Effector memory CD8-positive, alpha-beta T cell (primary cell): ENCODE measurements around the gene RPL7A.

ENCODE experiments used
- ATAC-seq: fragments of 150-1000 bp; cut with Tn5 transposase; replicated peaks from 2 replicates; pipeline ENCODE4 v1.10.0; 2021; ENCODE audit warnings: mild to moderate bottlenecking, moderate library complexity
- DNase-seq, 3 experiments: peaks; one replicate each; pipeline ENCODE4 v3.0.0; 2021
- H3K27ac Mint-ChIP-seq, 2 donors: one replicate each; pipeline ENCODE4 v1.8.0; 2022; ENCODE audit warnings: mild to moderate bottlenecking in 2 of 2, mixed read lengths in 2 of 2, moderate library complexity in 2 of 2
- H3K27me3 Mint-ChIP-seq, 2 donors: one replicate each; pipeline ENCODE4 v1.8.0; 2022; ENCODE audit warnings: mixed read lengths in 2 of 2
- H3K36me3 Mint-ChIP-seq: one replicate; pipeline ENCODE4 v1.8.0; 2022; ENCODE audit warnings: mild to moderate bottlenecking, moderate library complexity, mixed read lengths; ENCODE audit not compliant: insufficient read depth
- H3K4me1 Mint-ChIP-seq, 2 donors: one replicate each; pipeline ENCODE4 v1.8.0; 2022; ENCODE audit warnings: low read depth in 2 of 2, mixed read lengths in 2 of 2
- H3K4me3 Mint-ChIP-seq, 2 donors: one replicate each; pipeline ENCODE4 v1.8.0; 2022; ENCODE audit warnings: mild to moderate bottlenecking in 2 of 2, mixed read lengths in 2 of 2, moderate library complexity in 2 of 2
- H3K9me3 Mint-ChIP-seq, 2 donors: one replicate each; pipeline ENCODE4 v1.8.0; 2022; ENCODE audit warnings: mixed read lengths in 2 of 2

The RPL7A gene

DNA sequence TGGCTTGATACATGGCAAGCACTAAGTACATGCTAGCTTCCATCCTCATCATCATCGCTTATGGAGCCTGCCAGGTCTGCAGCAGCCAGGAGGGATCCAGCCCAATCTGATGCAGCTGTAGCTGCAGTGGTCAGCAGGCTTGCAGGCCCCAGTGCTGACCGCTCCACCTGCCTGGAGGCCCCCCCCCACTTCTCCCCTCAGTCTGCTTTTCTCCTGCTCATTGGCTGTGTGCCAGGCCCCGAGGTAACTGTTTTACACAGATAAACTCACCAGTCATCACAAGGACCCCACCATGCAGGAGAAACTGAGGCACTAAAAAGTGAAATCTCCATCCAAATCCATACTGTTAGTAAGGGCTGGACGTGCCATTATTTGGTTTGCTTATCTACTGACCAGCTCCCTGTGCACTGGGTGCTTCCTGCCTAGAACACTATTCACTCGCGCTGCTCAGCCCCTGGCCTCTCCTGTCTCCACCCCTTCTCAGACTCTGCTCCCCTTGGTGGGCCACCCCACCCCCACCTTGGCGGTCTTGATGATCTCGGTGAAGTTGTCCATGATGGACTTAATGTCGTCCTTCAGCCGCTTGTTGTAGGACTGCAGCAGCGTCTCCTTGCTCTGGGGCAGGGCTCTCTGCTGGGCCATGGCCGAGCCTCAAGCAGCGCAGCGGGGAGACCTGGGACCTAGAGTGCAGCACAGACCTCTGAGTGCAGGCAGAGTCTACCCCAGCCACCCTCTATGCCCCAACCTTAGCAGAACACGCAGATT, 1.8 kb upstream of the RPL7A start:
- Mint-ChIP-seq H3K4me1 (peaks cover 28 to 36% of the 10 kb centered on the region in 2 donors), H3K4me3 (peak overlapping the region; percentile 92 to 99), H3K27ac (peak overlapping the region; percentile 71 to 91), H3K36me3 (peaks cover 65% of the 10 kb centered on the region), H3K9me3 (no peaks in the 10 kb centered on the region), H3K27me3 (no peaks in the 10 kb centered on the region)
- DNase-seq (no peak), ATAC-seq (no peak)

DNA sequence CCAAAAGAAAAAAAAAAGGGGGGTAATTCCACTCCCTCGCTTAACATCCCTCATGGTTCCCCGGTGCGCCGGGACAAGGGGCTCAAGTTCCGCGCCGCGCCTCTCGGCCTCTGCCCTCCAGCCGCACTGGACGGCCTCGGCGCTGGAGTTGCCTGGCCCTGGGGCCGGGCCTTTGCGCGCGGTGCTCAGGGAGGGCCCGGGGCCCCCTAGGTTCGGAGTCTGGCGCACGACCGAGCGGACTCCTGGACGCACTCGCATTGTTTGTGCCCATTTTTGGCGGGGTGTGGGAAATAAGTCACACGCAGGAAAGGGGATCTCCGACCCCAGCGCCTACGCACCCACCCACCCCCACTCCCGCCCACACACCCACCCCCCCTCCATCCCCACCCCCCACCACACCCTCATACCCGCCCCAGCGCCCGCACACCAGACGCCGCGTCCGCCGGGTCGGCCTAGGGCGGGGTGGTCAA, 468 bp upstream of the RPL7A start:
- no peaks in the 10 kb centered on the region for H3K27me3 Mint-ChIP-seq
- H3K9me3 Mint-ChIP-seq, result no peaks in the 10 kb centered on the region
- H3K27ac Mint-ChIP-seq, result peak overlapping the region; percentile 98 to 99
- DNase-seq (peak; percentile 31 to 40 (median 32)), ATAC-seq (peak; percentile 53)
- peaks cover 28 to 31% of the 10 kb centered on the region in 2 donors for H3K4me1 Mint-ChIP-seq
- H3K36me3 Mint-ChIP-seq, result peaks cover 71% of the 10 kb centered on the region
- peak overlapping the region; percentile 92 to 99 for H3K4me3 Mint-ChIP-seq

DNA sequence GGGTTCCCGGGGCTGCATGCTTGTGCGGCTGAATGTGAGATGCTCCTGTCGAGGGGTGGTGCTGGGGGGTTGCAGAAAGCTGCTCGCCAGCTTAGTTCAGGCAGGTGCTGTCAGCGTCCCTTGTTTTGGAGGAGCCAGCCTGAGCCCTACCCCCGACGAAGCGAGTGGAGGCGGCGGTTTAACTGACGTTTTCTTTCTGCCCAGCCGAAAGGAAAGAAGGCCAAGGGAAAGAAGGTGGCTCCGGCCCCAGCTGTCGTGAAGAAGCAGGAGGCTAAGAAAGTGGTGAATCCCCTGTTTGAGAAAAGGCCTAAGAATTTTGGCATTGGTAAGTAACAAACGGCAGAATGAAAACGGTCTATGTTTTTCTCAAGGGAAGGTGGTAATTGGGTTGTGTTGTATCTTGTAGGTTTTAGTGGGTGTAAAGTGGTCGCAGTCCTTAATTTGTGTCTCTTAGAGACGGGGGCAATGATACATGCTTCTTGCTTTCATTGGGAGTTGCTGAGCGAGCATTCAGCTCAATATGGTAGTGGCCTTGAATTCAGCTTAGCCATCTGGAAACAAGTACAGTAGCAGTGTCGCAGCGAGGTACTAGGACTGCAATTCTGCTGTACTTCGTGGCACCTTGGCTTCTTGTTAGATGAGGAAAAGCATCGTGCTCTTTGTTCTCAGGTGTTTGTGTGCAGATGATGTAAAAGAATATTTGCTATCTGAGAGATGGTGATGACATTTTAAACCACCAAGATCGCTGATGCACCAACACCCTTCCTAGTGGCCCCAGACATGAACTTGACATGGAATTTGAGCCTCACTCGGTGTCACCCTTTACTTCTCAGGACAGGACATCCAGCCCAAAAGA, 928 bp downstream of the RPL7A start:
- DNase-seq (no peak), ATAC-seq (no peak)
- H3K36me3 Mint-ChIP-seq, result peaks cover 76% of the 10 kb centered on the region
- peaks cover 34 to 36% of the 10 kb centered on the region in 2 donors for H3K4me1 Mint-ChIP-seq
- H3K4me3 Mint-ChIP-seq, result peak overlapping the region; percentile 92 to 99
- H3K27me3 Mint-ChIP-seq, result no peaks in the 10 kb centered on the region
- H3K27ac Mint-ChIP-seq, result peak overlapping the region; percentile 98 to 99
- no peaks in the 10 kb centered on the region for H3K9me3 Mint-ChIP-seq

DNA sequence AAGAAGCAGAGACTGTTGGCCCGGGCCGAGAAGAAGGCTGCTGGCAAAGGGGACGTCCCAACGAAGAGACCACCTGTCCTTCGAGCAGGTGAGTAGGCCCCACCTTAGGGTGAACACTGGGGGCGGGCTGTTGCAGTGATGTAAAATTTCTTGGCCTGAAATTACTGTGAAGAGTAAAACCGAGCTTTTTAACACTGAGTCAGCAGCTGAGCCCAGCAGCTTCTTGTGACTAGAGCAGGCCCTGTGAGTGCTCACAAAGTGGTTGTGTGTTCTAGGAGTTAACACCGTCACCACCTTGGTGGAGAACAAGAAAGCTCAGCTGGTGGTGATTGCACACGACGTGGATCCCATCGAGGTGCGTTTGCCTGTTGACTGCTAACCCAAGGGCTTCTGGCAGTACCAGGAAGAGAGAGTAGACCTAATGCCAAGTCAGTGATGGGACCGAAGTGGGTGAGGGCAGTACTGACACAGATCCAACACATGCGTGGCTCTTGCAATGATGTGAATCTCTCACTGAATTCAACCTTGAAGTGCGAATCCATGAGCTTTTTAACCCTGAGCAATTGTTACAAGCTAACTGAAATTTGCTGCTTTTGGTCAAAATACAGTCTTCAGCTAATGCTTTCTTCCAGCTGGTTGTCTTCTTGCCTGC, 2.1 kb downstream of the RPL7A start:
- H3K4me3 Mint-ChIP-seq, result peak overlapping the region in 1 of 2 donors; percentile 99
- H3K9me3 Mint-ChIP-seq, result no peaks in the 10 kb centered on the region
- peak overlapping the region; percentile 98 to 99 for H3K27ac Mint-ChIP-seq
- no peak for DNase-seq
- H3K36me3 Mint-ChIP-seq, result peaks cover 81% of the 10 kb centered on the region
- ATAC-seq, result no peak
- peaks cover 34 to 36% of the 10 kb centered on the region in 2 donors for H3K4me1 Mint-ChIP-seq
- no peaks in the 10 kb centered on the region for H3K27me3 Mint-ChIP-seq

DNA sequence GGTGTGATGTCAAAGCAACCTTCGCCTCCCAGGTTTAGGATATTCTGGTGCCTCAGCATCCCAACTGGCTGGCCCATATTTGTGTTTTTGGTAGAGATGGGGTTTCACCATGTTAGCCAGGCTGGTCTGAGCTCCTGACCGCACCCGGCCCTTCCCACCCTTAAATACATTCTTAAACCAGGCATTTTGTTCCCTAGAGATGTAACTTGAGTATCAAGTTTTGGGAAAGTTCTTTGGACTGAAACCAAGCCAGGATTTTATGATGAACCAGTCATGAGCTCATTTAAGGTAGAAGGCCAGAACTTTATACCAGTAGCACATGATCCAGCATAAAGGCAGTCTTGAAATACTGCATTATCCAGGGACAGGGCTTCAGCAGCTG, 3.5 kb downstream of the RPL7A start:
- ATAC-seq, result no peak
- no peaks in the 10 kb centered on the region for H3K27me3 Mint-ChIP-seq
- H3K27ac Mint-ChIP-seq, result no peak overlapping the region
- no peaks in the 10 kb centered on the region for H3K9me3 Mint-ChIP-seq
- H3K4me1 Mint-ChIP-seq, result peaks cover 27 to 30% of the 10 kb centered on the region in 2 donors
- no peak overlapping the region for H3K4me3 Mint-ChIP-seq
- peaks cover 79% of the 10 kb centered on the region for H3K36me3 Mint-ChIP-seq
- no peak for DNase-seq

DNA sequence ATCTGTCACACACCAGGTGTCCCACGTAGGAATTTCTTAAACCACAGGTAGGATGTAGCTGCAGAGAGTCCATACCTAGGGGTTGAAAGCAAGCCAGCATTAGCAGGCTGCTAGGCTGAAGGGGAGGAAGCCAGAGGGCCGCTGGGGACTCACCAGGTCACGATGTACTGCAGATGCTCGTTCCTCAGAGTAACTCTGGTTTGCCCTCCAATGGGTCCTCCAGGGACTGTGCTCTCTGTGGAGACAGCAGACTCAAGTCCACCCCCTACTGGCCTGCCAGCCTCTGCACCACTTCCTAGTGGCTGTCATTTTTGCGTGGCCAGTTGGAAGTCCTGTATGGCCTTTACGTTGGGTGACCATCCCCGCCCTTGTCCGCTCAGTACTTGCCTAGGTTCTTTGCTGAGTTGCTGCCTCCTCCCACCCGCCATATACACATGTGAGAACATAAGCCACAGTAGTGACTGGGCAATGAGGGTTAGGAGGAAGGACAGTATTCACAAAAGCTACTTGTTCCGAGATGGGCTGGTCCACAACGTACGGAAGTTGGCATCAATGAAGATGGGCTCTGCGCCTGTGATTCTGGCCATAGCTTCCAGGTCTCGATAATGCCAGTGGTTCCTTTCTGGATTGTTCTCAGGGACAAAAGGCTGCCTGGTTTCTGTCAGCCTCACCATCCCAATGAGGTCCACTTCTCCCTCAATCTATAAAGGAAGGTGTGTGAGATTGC, 4.1 kb downstream of the RPL7A start:
- ATAC-seq (no peak), DNase-seq (no peak)
- Mint-ChIP-seq H3K27ac (no peak overlapping the region), H3K4me3 (no peak overlapping the region), H3K9me3 (no peaks in the 10 kb centered on the region), H3K36me3 (peaks cover 82% of the 10 kb centered on the region), H3K27me3 (no peaks in the 10 kb centered on the region), H3K4me1 (peaks cover 23 to 28% of the 10 kb centered on the region in 2 donors)

DNA sequence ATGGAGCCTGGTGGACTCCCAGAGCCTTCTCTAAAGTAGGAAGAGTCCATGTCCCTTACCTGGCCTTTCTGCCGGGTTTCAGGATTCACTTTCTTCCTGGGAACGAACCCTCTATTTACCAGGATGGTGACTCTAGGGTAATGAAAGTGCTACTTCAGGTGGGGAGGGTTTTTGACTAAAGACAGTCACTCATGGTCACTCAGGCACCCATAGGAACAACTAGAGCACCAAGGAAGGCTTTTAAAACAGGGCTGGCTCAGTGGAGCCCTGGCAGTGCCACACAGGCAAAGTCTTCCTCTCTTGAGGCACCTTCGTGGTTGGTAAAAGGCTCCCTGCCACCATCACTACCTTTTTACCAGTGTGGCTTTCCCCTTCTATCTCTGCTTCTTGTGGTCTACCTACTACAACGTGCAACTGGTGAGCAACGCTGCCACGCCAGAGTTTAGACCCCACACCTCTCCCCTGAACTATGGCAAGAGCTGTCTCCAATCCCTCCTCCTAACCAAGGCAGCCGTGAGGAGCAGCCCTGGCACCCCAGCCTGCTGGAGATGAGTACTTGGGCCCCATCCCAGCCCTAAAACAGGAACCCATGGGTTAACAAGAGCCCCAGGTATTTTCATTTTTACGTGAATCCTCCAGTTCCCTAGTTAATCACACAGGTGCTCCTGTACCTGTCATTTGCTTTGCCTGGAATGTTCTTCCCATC, 4.8 kb downstream of the RPL7A start:
- Mint-ChIP-seq H3K27ac (peak overlapping the region in 1 of 2 donors; percentile 79), H3K9me3 (no peaks in the 10 kb centered on the region), H3K4me1 (peaks cover 29 to 32% of the 10 kb centered on the region in 2 donors), H3K27me3 (no peaks in the 10 kb centered on the region), H3K4me3 (peak overlapping the region in 1 of 2 donors; percentile 36), H3K36me3 (peaks cover 83% of the 10 kb centered on the region)
- no peak for DNase-seq
- no peak for ATAC-seq

DNA sequence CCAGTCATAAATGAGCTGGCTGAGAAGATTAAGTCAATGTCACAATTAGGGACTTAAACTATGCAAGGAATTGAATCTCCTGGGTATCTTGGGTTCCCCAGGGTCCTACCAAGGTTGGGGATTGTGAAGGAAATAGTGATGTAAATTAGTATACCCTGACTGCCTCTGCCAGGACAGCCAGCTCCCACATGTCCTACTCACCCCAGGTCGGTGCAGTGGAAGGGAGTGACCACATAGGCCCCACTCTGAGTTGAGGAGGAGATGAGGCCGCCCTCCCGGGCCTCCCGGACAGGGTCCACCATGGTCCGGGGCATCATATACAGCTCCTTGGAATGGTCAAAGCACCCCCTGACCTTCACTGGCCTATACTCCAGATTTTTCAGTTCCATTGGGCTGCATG, 5.5 kb downstream of the RPL7A start:
- Mint-ChIP-seq H3K36me3 (peaks cover 81% of the 10 kb centered on the region), H3K4me3 (no peak overlapping the region), H3K9me3 (no peaks in the 10 kb centered on the region), H3K27me3 (no peaks in the 10 kb centered on the region), H3K4me1 (peaks cover 32 to 34% of the 10 kb centered on the region in 2 donors), H3K27ac (peak overlapping the region in 1 of 2 donors; percentile 79)
- DNase-seq (no peak), ATAC-seq (no peak)

DNA sequence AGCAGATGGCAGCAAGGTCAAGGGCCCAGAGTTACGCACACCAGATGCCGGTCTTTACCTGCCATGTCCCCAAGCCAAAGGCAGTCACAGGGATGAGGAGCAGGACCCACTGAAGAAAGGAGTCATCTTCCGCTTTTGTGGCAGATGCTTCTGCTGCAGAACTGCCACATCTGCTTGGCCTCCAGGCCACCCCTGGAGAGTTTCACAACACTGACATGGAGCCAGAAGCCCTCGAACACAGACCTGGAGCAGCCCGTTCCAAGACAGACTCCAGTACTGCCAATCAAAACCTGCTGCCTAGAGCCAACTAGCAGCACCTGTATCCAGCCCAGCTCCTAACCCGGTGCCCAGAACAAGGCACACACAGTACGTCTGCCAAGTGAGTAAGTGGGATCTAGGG, 6.7 kb downstream of the RPL7A start:
- Mint-ChIP-seq H3K4me3 (peak overlapping the region; percentile 86 to 87), H3K27ac (peak overlapping the region in 1 of 2 donors; percentile 86), H3K9me3 (no peaks in the 10 kb centered on the region), H3K4me1 (peaks cover 30% of the 10 kb centered on the region in 2 donors), H3K36me3 (peaks cover 81% of the 10 kb centered on the region), H3K27me3 (no peaks in the 10 kb centered on the region)
- ATAC-seq (no peak), DNase-seq (no peak)

DNA sequence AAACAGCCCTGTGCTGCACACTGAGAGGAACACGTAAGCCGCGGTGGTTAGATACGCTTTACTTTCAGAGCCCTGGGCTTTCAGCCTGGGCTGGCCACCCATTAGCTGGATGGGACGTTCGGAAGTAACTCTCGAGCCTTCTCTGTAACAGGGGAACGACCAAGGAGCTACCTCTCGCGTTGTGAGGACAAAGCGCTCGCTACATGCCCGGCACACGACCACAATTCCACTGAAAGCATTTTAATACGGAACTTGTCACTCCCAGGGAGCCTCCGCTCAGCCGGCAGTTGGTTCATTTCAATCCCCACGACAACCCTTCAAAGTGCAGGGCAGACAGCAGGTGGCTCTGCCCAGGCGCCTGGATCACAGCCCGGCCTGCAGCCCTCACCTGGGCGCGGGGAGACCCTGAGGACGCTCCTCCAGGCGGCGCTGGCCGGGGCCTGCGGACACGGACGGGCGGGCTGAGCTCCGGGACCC, 7.9 kb downstream of the RPL7A start:
- no peaks in the 10 kb centered on the region for H3K27me3 Mint-ChIP-seq
- H3K9me3 Mint-ChIP-seq, result no peaks in the 10 kb centered on the region
- H3K27ac Mint-ChIP-seq, result peak overlapping the region; percentile 86
- ATAC-seq (peak; percentile 34), DNase-seq (no peak)
- H3K4me3 Mint-ChIP-seq, result peak overlapping the region; percentile 86 to 87
- H3K36me3 Mint-ChIP-seq, result peaks cover 81% of the 10 kb centered on the region
- peaks cover 31 to 34% of the 10 kb centered on the region in 2 donors for H3K4me1 Mint-ChIP-seq

DNA sequence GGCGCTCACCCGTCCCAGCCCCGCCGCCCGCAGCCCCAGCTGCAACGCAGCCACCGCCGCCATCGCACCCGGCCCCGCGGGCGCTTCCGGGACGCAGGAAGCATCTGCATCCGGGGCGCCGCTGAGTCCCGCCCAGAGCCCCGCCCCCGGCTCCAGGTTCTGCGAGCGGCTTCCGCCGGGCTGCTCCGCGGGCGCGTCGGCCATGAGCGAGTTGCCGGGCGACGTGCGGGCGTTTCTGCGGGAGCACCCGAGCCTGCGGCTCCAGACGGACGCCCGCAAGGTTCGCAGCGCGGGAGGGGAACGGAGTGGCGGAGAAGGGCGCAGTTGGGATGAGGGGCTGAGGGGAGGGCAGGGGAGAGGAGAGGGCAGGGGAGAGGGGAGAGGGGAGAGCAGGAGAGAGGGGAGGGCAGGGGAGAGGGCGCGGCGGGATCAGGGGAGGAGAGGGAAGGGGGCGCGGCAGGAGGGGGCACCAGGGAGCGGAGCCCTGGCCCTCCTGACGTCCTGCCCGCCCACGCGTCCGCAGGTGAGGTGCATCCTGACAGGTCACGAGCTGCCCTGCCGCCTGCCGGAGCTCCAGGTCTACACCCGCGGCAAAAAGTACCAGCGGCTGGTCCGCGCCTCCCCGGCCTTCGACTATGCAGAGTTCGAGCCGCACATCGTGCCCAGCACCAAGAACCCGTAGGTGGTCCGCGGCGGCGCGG, 8.5 kb downstream of the RPL7A start, which contains the start of the genes SURF1 and SURF2:
Gene SURF1, minus strand, starts transcription at position 97 of the 701 bp plus-strand sequence. Its CDS starts 34 bp downstream, at position 63.
Gene SURF2, plus strand, starts transcription at position 160 of the 701 bp plus-strand sequence. Its CDS starts 43 bp downstream, at position 203.
- Mint-ChIP-seq H3K9me3 (no peaks in the 10 kb centered on the region), H3K4me3 (peak within 1 kb of the TSS; percentile 86 to 87), H3K4me1 (peaks cover 31 to 38% of the 10 kb centered on the region in 2 donors), H3K27ac (peak within 1 kb of the TSS; percentile 86), H3K27me3 (no peaks in the 10 kb centered on the region), H3K36me3 (peaks cover 81% of the 10 kb centered on the region)
- peak; percentile 84 to 87 (median 85) for DNase-seq
- ATAC-seq, result peak; percentile 94
